ENCODE data around the gene SLC17A5. TPM values are rescaled to one million over a fixed set of nuclear protein-coding genes. Genes with fewer than 3 reads are reported as not detected.

Gene SLC17A5
- total RNA-seq, 1 donor from 2014 or later = 7.5 TPM

DNA sequence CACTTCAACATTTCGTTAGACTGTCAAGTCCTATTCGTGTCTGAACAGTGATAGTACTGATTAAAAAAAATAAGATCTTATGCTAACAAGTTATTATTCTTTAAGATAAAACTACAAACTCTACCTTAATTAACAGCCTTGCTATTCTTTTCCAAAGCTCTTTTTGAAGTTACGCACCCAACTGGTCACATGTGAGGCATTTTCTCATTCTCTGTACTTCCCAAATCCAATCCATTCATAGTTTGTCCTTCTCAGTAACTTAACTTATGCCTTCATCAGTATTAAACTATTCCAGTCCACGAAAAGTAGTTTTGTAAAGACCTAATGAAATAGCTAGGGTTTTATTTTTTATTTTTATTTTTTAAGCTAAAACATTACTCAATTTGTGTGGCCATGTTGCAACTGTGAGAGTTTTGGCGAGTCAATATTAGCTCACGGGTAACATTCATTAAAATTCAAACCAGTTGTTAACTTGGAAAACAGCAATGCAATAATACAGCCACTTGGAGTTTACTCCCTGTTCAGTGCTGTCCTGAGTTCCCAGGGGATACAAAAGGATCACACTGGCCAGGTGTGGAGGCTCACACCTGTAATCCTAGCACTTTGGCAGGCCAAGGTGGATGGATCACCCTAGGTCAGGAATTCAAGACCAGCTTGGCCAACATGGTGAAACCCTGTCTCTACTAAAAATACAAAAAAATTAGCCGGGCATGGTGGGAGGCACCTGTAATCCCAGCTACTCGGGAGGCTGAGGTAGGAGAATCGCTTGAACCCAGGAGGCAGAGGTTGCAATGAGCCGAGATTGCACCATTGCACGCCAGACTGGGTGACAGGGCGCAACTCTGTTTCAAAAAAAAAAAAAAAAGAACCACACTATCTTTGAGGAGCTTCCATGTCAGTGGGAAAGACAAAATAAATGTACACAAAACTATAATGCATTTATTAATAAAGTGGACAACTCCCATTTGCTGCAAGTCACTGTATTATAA is 105.0 kb downstream of the SLC17A5 start:
- Mint-ChIP-seq H3K9me3 (no peaks in the 10 kb centered on the region), H3K27ac (no peak overlapping the region), H3K4me1 (no peaks in the 10 kb centered on the region), H3K4me3 (no peak overlapping the region), H3K36me3 (ENCODE audit: low read depth) (no peaks in the 10 kb centered on the region), H3K27me3 (no peaks in the 10 kb centered on the region)
- intact Hi-C loops (cut with micrococcal nuclease) = no loop called here
- ATAC-seq (ENCODE audit: low read depth) (no peak), DNase-seq (no peak)
- TF ChIP-seq, protein P1, sequence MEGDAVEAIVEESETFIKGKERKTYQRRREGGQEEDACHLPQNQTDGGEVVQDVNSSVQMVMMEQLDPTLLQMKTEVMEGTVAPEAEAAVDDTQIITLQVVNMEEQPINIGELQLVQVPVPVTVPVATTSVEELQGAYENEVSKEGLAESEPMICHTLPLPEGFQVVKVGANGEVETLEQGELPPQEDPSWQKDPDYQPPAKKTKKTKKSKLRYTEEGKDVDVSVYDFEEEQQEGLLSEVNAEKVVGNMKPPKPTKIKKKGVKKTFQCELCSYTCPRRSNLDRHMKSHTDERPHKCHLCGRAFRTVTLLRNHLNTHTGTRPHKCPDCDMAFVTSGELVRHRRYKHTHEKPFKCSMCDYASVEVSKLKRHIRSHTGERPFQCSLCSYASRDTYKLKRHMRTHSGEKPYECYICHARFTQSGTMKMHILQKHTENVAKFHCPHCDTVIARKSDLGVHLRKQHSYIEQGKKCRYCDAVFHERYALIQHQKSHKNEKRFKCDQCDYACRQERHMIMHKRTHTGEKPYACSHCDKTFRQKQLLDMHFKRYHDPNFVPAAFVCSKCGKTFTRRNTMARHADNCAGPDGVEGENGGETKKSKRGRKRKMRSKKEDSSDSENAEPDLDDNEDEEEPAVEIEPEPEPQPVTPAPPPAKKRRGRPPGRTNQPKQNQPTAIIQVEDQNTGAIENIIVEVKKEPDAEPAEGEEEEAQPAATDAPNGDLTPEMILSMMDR (IDR thresholded peaks at IDR 0.05) = no peak
- ChIA-PET CTCF (interaction anchor here (1.8 kb wide), 1 partner anchor 64 kb away, joined by 9 read pairs; no protein-coding TSS in a partner anchor), POLR2A (interaction anchor here (0.7 to 1.2 kb wide), 3 partner anchors 23 to 29 kb away, joined by 3 read pairs; no protein-coding TSS in a partner anchor)

DNA sequence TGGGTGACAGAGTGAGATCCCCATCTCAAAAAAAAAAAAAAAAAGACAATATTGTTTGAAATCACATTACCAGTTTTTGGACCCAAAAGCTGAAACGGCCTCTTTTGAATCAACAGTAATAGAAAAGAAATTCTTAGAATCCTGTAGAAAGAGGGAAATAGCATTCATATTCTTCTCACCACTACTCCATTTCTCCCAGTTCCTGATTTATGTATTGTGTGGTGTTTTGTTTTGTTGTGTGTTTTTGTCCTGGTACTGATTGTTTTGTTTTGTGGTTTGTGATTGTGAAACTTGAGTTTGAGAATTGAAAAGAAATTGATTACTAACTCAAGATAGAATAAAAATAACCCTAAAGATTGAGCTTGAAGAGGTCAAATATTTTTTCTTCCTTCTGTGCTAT is 106.8 kb downstream of the SLC17A5 start:
- intact Hi-C loops (cut with micrococcal nuclease) = no loop called here
- ChIA-PET CTCF (no interaction called here), POLR2A (interaction anchor here (1.0 kb wide), 1 partner anchor 23 kb away, joined by 3 read pairs; no protein-coding TSS in a partner anchor)
- Mint-ChIP-seq H3K36me3 (ENCODE audit: low read depth) (no peaks in the 10 kb centered on the region), H3K27me3 (no peaks in the 10 kb centered on the region), H3K4me1 (no peaks in the 10 kb centered on the region), H3K4me3 (no peak overlapping the region), H3K27ac (no peak overlapping the region), H3K9me3 (no peaks in the 10 kb centered on the region)
- TF ChIP-seq, protein P1 (IDR thresholded peaks at IDR 0.05) = no peak
- ATAC-seq (ENCODE audit: low read depth) (no peak), DNase-seq (no peak)

Other genes with a start within 250 kb of the SLC17A5 start
- gene CGAS, start 201.7 kb downstream of the SLC17A5 start, total RNA-seq = 22.7 and 24.3 TPM in 2 replicates
- 58.5 and 59.3 TPM in 2 replicates for gene MTO1, start 192.3 kb downstream of the SLC17A5 start, total RNA-seq
- gene EEF1A1, start 133.0 kb downstream of the SLC17A5 start, total RNA-seq = 19,962 and 22,096 TPM in 2 replicates
- 0.61 and 0.69 TPM in 2 replicates for gene CD109, start 42.2 kb upstream of the SLC17A5 start, total RNA-seq

All from activated B cell treated with CpG ODN at 0.5 μM for 24 hours (primary cell).